IgD-negative memory B cell (primary cell): Measurements from ENCODE around the gene CTSK. TPM values are rescaled to one million over a fixed set of nuclear protein-coding genes. Genes with fewer than 3 reads are reported as not detected.

ENCODE experiments used
- H3K27ac Mint-ChIP-seq, 3 donors: one replicate each; pipeline ENCODE4 v1.8.0; 2020 to 2022; ENCODE audit warnings: mild to moderate bottlenecking in 3 of 3, mixed read lengths in 3 of 3, moderate library complexity in 1 of 3
- H3K27me3 Mint-ChIP-seq: one replicate; pipeline ENCODE4 v1.8.0; 2021; ENCODE audit warnings: mixed read lengths
- H3K36me3 Mint-ChIP-seq: one replicate; pipeline ENCODE4 v1.8.0; 2020; ENCODE audit warnings: mild to moderate bottlenecking, mixed read lengths
- H3K4me1 Mint-ChIP-seq, 3 donors: one replicate each; pipeline ENCODE4 v1.8.0; 2020 to 2022; ENCODE audit warnings: mixed read lengths in 3 of 3, mild to moderate bottlenecking in 1 of 3
- H3K4me3 Mint-ChIP-seq, 4 donors: one replicate each; pipeline ENCODE4 v1.8.0; 2020 to 2022; ENCODE audit warnings: mild to moderate bottlenecking in 4 of 4, mixed read lengths in 4 of 4, moderate library complexity in 3 of 4
- H3K9me3 Mint-ChIP-seq, 3 donors: one replicate each; pipeline ENCODE4 v1.8.0; 2020 to 2021; ENCODE audit warnings: mixed read lengths in 3 of 3, mild to moderate bottlenecking in 1 of 3
- polyA plus RNA-seq: library from polyadenylated mRNA; unstranded; fragments of 300-500 nt; fragmentation: Illumina TruSeq; gene quantifications from one replicate; pipeline ENCODE4 v1.2.3, GENCODE V29; 2021

The CTSK gene
- polyA plus RNA-seq, 1 donor from 2014 or later = 1.0 TPM

GRCh38 chr1:150760013-150760412 is 48.0 kb downstream of the CTSK start:
- peak overlapping the region in 3 of 4 donors; percentile 35 to 83 (median 59) for H3K4me3 Mint-ChIP-seq
- peaks cover 31 to 38% (median 35%) of the 10 kb centered on the region in 3 donors for H3K4me1 Mint-ChIP-seq
- peaks cover 1% of the 10 kb centered on the region for H3K27me3 Mint-ChIP-seq

GRCh38 chr1:150753416-150753815 is 54.6 kb downstream of the CTSK start:
- H3K9me3 Mint-ChIP-seq = no peaks in the 10 kb centered on the region
- H3K4me3 Mint-ChIP-seq = no peak overlapping the region
- no peaks in the 10 kb centered on the region for H3K4me1 Mint-ChIP-seq
- H3K36me3 Mint-ChIP-seq = peaks cover 6% of the 10 kb centered on the region
- peak overlapping the region in 1 of 3 donors; percentile 39 for H3K27ac Mint-ChIP-seq
- H3K27me3 Mint-ChIP-seq = no peaks in the 10 kb centered on the region

More at GRCh38 chr1:150760013-150760412, 48.0 kb downstream of the CTSK start:
- Mint-ChIP-seq H3K36me3 (peaks cover 14% of the 10 kb centered on the region), H3K27ac (peak overlapping the region; percentile 40 to 65 (median 65)), H3K9me3 (no peaks in the 10 kb centered on the region)

- Mint-ChIP-seq H3K27me3 (no peaks in the 10 kb centered on the region), H3K27ac (peak overlapping the region in 1 of 3 donors; percentile 84), H3K4me1 (no peaks in the 10 kb centered on the region), H3K9me3 (no peaks in the 10 kb centered on the region), H3K36me3 (peaks cover 6% of the 10 kb centered on the region), H3K4me3 (no peak overlapping the region)
These were observed 56.6 kb downstream of the CTSK start for GRCh38 chr1:150751443-150751842.

- H3K36me3 Mint-ChIP-seq = peaks cover 6% of the 10 kb centered on the region
- peak overlapping the region in 1 of 3 donors; percentile 21 for H3K27ac Mint-ChIP-seq
- no peaks in the 10 kb centered on the region for H3K4me1 Mint-ChIP-seq
- H3K4me3 Mint-ChIP-seq = no peak overlapping the region
- H3K27me3 Mint-ChIP-seq = no peaks in the 10 kb centered on the region
- H3K9me3 Mint-ChIP-seq = no peaks in the 10 kb centered on the region
These were observed 58.2 kb downstream of the CTSK start for GRCh38 chr1:150749720-150750311.

- Mint-ChIP-seq H3K4me1 (no peaks in the 10 kb centered on the region), H3K36me3 (peaks cover 6% of the 10 kb centered on the region), H3K27me3 (no peaks in the 10 kb centered on the region), H3K9me3 (no peaks in the 10 kb centered on the region), H3K27ac (peak overlapping the region in 1 of 3 donors; percentile 75), H3K4me3 (no peak overlapping the region)
These were observed 59.0 kb downstream of the CTSK start for GRCh38 chr1:150748878-150749719.

Other genes with a start within 250 kb of the CTSK start
- gene MCL1, start 228.7 kb downstream of the CTSK start, polyA plus RNA-seq = 99.6 TPM
- gene ENSA, start 178.6 kb downstream of the CTSK start, polyA plus RNA-seq = 73.9 TPM
- gene GOLPH3L, start 111.1 kb downstream of the CTSK start, polyA plus RNA-seq = 18.8 TPM
- 0.84 TPM for gene HORMAD1, start 87.4 kb downstream of the CTSK start, polyA plus RNA-seq
- 478 TPM for gene CTSS, start 42.5 kb downstream of the CTSK start, polyA plus RNA-seq
- 18.2 TPM for gene ARNT, start 68.3 kb upstream of the CTSK start, polyA plus RNA-seq
- not detected for gene CTXND2, start 78.9 kb upstream of the CTSK start, polyA plus RNA-seq
- gene SETDB1, start 118.1 kb upstream of the CTSK start, polyA plus RNA-seq = 19.8 TPM
- 110 TPM for gene CERS2, start 166.6 kb upstream of the CTSK start, polyA plus RNA-seq
- 0.11 TPM for gene ANXA9, start 174.0 kb upstream of the CTSK start, polyA plus RNA-seq
- 2.3 TPM for gene MINDY1, start 198.6 kb upstream of the CTSK start, polyA plus RNA-seq
- gene PRUNE1, start 200.2 kb upstream of the CTSK start, polyA plus RNA-seq = 36.2 TPM
- 0.13 TPM for gene BNIPL, start 228.3 kb upstream of the CTSK start, polyA plus RNA-seq
- gene C1orf56, start 239.5 kb upstream of the CTSK start, polyA plus RNA-seq = 4.5 TPM